HG03432 (cell line): Measurements from ENCODE around the gene LRBA.

Experiments used
- ATAC-seq: cut with Tn5 transposase; IDR thresholded peaks from one replicate; pipeline ENCODE4 v1.9.1; 2021; ENCODE audit warnings: mild to moderate bottlenecking, moderate library complexity; ENCODE audit not compliant: unreplicated experiment

The LRBA gene

GRCh38 chr4:150237110-150237872 lies 777.8 kb downstream of the LRBA start:
- no peak for ATAC-seq

- no peak for ATAC-seq
These were observed 778.5 kb downstream of the LRBA start for GRCh38 chr4:150236626-150237025.

GRCh38 chr4:150235808-150236271 lies 779.2 kb downstream of the LRBA start:
- no peak for ATAC-seq

GRCh38 chr4:150235317-150235716 lies 779.8 kb downstream of the LRBA start:
- ATAC-seq, result no peak

- ATAC-seq, result no peak
These were observed 780.8 kb downstream of the LRBA start for GRCh38 chr4:150234246-150234645.

- no peak for ATAC-seq
These were observed 783.1 kb downstream of the LRBA start for GRCh38 chr4:150232029-150232428.

GRCh38 chr4:150231107-150231770 lies 783.8 kb downstream of the LRBA start:
- ATAC-seq, result no peak

GRCh38 chr4:150230561-150230960 lies 784.5 kb downstream of the LRBA start:
- no peak for ATAC-seq

- ATAC-seq, result no peak
These were observed 785.6 kb downstream of the LRBA start for GRCh38 chr4:150229520-150229919.

GRCh38 chr4:150224896-150225591 lies 790.0 kb downstream of the LRBA start:
- ATAC-seq, result no peak

- no peak for ATAC-seq
These were observed 795.2 kb downstream of the LRBA start for GRCh38 chr4:150219841-150220240.

GRCh38 chr4:150218447-150218846 lies 796.6 kb downstream of the LRBA start:
- no peak for ATAC-seq

- no peak for ATAC-seq
These were observed 797.3 kb downstream of the LRBA start for GRCh38 chr4:150217808-150218207.

GRCh38 chr4:150217192-150217591 lies 797.9 kb downstream of the LRBA start:
- ATAC-seq, result no peak

- no peak for ATAC-seq
These were observed 798.4 kb downstream of the LRBA start for GRCh38 chr4:150216726-150217125.

- ATAC-seq, result no peak
These were observed 799.5 kb downstream of the LRBA start for GRCh38 chr4:150215601-150216000.
